Right lobe of liver (tissue), 6 donors: ENCODE data around the gene OR52N4. TPM values are rescaled to one million over a fixed set of nuclear protein-coding genes. Genes with fewer than 3 reads are reported as not detected.

Experiments used
- ATAC-seq, 4 donors: fragments of 200-7000 bp; cut with Tn5 transposase; one replicate each; pipeline ENCODE4 v1.9.1; 2020; ENCODE audit warnings: mild to moderate bottlenecking in 4 of 4, moderate library complexity in 4 of 4
- DNase-seq, 3 donors: peaks; one replicate each; pipeline ENCODE4 v3.0.0-alpha.2; 2020
- H3K27ac ChIP-seq, 3 donors: fragments of 200-600 bp; one replicate each; pipeline ENCODE4 v1.8.0; 2022
- H3K27me3 ChIP-seq, 2 donors: fragments of 200-600 bp; one replicate each; pipeline ENCODE4 v1.8.0; 2022
- H3K36me3 ChIP-seq, 4 donors: fragments of 200-600 bp; sonication (generic) in 1 of 4; one replicate each; pipeline versions ENCODE4 v1.5.1 to v1.8.0; 2017 to 2022; ENCODE audit warnings: control low read depth in 1 of 4
- H3K4me1 ChIP-seq, 4 donors: fragments of 200-600 bp; sonication (generic) in 1 of 4; one replicate each; pipeline versions ENCODE4 v1.5.1 to v1.8.0; 2017 to 2022; ENCODE audit warnings: control low read depth in 1 of 4
- H3K4me3 ChIP-seq, 3 donors: fragments of 200-600 bp; one replicate each; pipeline ENCODE4 v1.8.0; 2022
- H3K9me3 ChIP-seq, 4 donors: fragments of 200-600 bp; sonication (generic) in 1 of 4; one replicate each; pipeline versions ENCODE4 v1.5.1 to v1.8.0; 2017 to 2022; ENCODE audit warnings: control low read depth in 1 of 4
- CTCF ChIP-seq, 4 donors: fragments of 200-600 bp in 3 of 4; fragments of 450-650 bp in 1 of 4; IDR thresholded peaks; one replicate each; pipeline versions ENCODE4 v1.5.1 to v1.8.0; 2016 to 2022; ENCODE audit warnings: antibody characterized with exemption in 4 of 4, mild to moderate bottlenecking in 2 of 4
- POLR2A ChIP-seq: fragments of 450-650 bp; IDR thresholded peaks from one replicate; pipeline ENCODE4 v1.6.1; 2017; ENCODE audit warnings: antibody characterized with exemption, mild to moderate bottlenecking
- WGBS: methylation state at CpG from one replicate; pipeline ENCODE4 v1.1.6; 2018; ENCODE audit warnings: low coverage, low lambda C conversion rate; ENCODE audit not compliant: insufficient coverage; ENCODE audit errors: missing lambda C conversion rate; 5-methylcytosine and 5-hydroxymethylcytosine counted together
- intact Hi-C, 2 donors: fragments of 100-400 bp; cut with DNase I; formaldehyde crosslinking; loops; one replicate each; pipeline versions ENCODE4 v1.11.2 to v1.14.1; 2022
- total RNA-seq, 6 experiments: library from RNA; depleted of rRNA in 2 of 6; stranded (reverse); fragments of >200 nt in 2 of 6; fragmentation: NEBNext Ultra II Directional in 3 of 6; extraction: Animal tissue kit (Norgen Biotek cat#: 25700) in 3 of 6; gene quantifications; one replicate each; pipeline versions ENCODE4 v1.1.0 to v1.2.4, GENCODE V29; 2016 to 2023
- donor health status: DM: no; HTN: yes; CAD: no.
- donor health status: DM: no; HTN: no; CAD: no.
- donor health status: DM: no; HTN: no; CAD: no.
- donor health status: DM: no; HTN: yes; CAD: no.
- donor health status: DM: no; HTN: yes; CAD: no.

Gene OR52N4
- total RNA-seq, 6 experiments from 2014 or later = not detected

GRCh38 chr11:5719703-5720495 is 34.1 kb upstream of the OR52N4 start:
- ATAC-seq = no peak
- H3K4me3 ChIP-seq = no peak overlapping the region
- H3K36me3 ChIP-seq = no peaks in the 10 kb centered on the region
- H3K27ac ChIP-seq = no peak overlapping the region
- intact Hi-C loops = no loop called here
- TF ChIP-seq POLR2A (no peak), CTCF (IDR thresholded peaks at IDR 0.05) (no peak)
- no peak for DNase-seq
- H3K27me3 ChIP-seq = no peaks in the 10 kb centered on the region
- no peaks in the 10 kb centered on the region for H3K9me3 ChIP-seq
- 83% methylated on average over 3 of the region's 3 CpGs for WGBS
- no peaks in the 10 kb centered on the region for H3K4me1 ChIP-seq

DNA sequence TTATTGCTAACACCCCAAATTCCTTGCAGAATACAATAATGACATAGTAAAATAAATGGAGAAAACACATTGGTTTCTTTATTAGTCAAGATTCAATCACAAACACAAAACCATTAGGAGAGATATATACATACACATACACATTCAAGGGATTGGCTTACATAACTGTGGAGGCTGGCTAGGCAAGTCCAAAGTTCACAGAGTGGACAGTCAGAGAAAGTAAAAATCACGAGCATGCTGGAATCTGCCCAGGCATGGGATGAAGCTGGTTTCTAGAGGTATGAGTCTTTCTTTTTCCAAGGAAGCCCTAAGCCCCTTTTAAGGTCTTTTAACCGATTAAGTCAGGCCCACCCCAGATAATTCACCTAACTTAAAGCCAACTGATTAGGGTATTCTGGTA is 31.4 kb upstream of the OR52N4 start:
- Histone ChIP-seq H3K4me1 (no peaks in the 10 kb centered on the region), H3K4me3 (no peak overlapping the region), H3K27me3 (no peaks in the 10 kb centered on the region), H3K9me3 (no peaks in the 10 kb centered on the region), H3K27ac (no peak overlapping the region), H3K36me3 (no peaks in the 10 kb centered on the region)
- WGBS = 68% methylated on average over 2 of the region's 2 CpGs
- intact Hi-C loops = no loop called here
- DNase-seq (no peak), ATAC-seq (peak; percentile 72 to 81 (median 78))
- TF ChIP-seq POLR2A (no peak), CTCF (IDR thresholded peaks at IDR 0.05) (no peak)

DNA sequence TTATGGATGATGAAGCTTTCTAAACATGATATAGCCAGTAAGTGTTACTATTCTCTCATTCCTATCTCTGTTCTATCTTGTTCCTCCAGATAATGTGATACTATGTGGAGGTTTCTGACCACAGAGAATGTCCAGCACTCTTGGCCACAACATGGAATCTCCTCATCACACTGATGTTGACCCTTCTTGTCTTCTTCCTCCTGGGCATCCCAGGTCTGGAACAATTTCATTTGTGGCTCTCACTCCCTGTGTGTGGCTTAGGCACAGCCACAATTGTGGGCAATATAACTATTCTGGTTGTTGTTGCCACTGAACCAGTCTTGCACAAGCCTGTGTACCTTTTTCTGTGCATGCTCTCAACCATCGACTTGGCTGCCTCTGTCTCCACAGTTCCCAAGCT is 27.7 kb upstream of the OR52N4 start:
- intact Hi-C loops = no loop called here

GRCh38 chr11:5727691-5728090 is 26.4 kb upstream of the OR52N4 start:
- intact Hi-C loops = no loop called here
- ATAC-seq = no peak
- Histone ChIP-seq H3K36me3 (no peaks in the 10 kb centered on the region), H3K9me3 (no peaks in the 10 kb centered on the region), H3K4me3 (no peak overlapping the region), H3K27me3 (no peaks in the 10 kb centered on the region), H3K4me1 (no peaks in the 10 kb centered on the region), H3K27ac (no peak overlapping the region)
- no peak for DNase-seq
- TF ChIP-seq POLR2A (no peak), CTCF (IDR thresholded peaks at IDR 0.05) (no peak)
- 77% methylated on average over 1 of the region's 1 CpG for WGBS

More for the DNA sequence above, 27.7 kb upstream of the OR52N4 start:
- Histone ChIP-seq H3K9me3 (no peaks in the 10 kb centered on the region), H3K4me1 (no peaks in the 10 kb centered on the region), H3K27ac (no peak overlapping the region), H3K4me3 (no peak overlapping the region), H3K36me3 (no peaks in the 10 kb centered on the region), H3K27me3 (no peaks in the 10 kb centered on the region)
- TF ChIP-seq CTCF (IDR thresholded peaks at IDR 0.05) = no peak
- no peak for TF ChIP-seq POLR2A
- WGBS = 83% methylated on average over 1 of the region's 1 CpG
- DNase-seq (no peak), ATAC-seq (no peak)
